Stomach smooth muscle (tissue), 2 donors: Measurements from ENCODE around the gene SLC2A13.
"Not testable (repeated sequence)": the region's sequence is repeated elsewhere in the genome, so short reads cannot be mapped to it uniquely, and the experiment has no call there.

Experiments used
- H3K27ac ChIP-seq: one replicate; pipeline ENCODE4 v1.7.0; 2013; ENCODE audit warnings: mild to moderate bottlenecking, low read length, inconsistent platforms
- H3K27me3 ChIP-seq, 2 donors: one replicate each; pipeline ENCODE4 v1.7.0; 2013; ENCODE audit warnings: low read length in 2 of 2; ENCODE audit not compliant: insufficient read depth in 2 of 2, control insufficient read depth in 1 of 2
- H3K36me3 ChIP-seq, 2 donors: one replicate each; pipeline ENCODE4 v1.7.0; 2013; ENCODE audit warnings: low read length in 2 of 2; ENCODE audit not compliant: control insufficient read depth in 2 of 2, insufficient read depth in 2 of 2
- H3K4me1 ChIP-seq: one replicate; pipeline ENCODE4 v1.7.0; 2013; ENCODE audit warnings: low read length; ENCODE audit not compliant: control insufficient read depth, insufficient read depth
- H3K4me3 ChIP-seq, 2 donors: one replicate each; pipeline ENCODE4 v1.7.0; 2013; ENCODE audit warnings: low read length in 2 of 2
- H3K9ac ChIP-seq, 2 donors: one replicate each; pipeline ENCODE4 v1.7.0; 2013; ENCODE audit warnings: low read length in 2 of 2, mild to moderate bottlenecking in 1 of 2
- H3K9me3 ChIP-seq, 2 donors: one replicate each; pipeline ENCODE4 v1.7.0; 2013; ENCODE audit warnings: low read length in 2 of 2; ENCODE audit not compliant: control insufficient read depth in 2 of 2
- donor health status: healthy.
- donor health status: Pancreatic carcinoma.

The SLC2A13 gene

GRCh38 chr12:39902821-39903220 lies 203.1 kb downstream of the SLC2A13 start:
- no peak overlapping the region for H3K27ac ChIP-seq

GRCh38 chr12:39897315-39897714 lies 208.6 kb downstream of the SLC2A13 start:
- no peaks in the 10 kb centered on the region for H3K9me3 ChIP-seq
- no peaks in the 10 kb centered on the region for H3K36me3 ChIP-seq
- no peaks in the 10 kb centered on the region for H3K27me3 ChIP-seq
- no peak overlapping the region for H3K27ac ChIP-seq
- no peaks in the 10 kb centered on the region for H3K4me1 ChIP-seq
- H3K9ac ChIP-seq: no peak overlapping the region
- no peak overlapping the region for H3K4me3 ChIP-seq

More at GRCh38 chr12:39902821-39903220, 203.1 kb downstream of the SLC2A13 start:
- Histone ChIP-seq H3K9ac (no peak overlapping the region), H3K27me3 (no peaks in the 10 kb centered on the region), H3K4me3 (no peak overlapping the region), H3K9me3 (no peaks in the 10 kb centered on the region), H3K4me1 (peaks cover 6% of the 10 kb centered on the region), H3K36me3 (no peaks in the 10 kb centered on the region)

- not testable (repeated sequence) for H3K4me1 ChIP-seq, H3K4me3 ChIP-seq, H3K9ac ChIP-seq, H3K27me3 ChIP-seq, H3K27ac ChIP-seq, H3K36me3 ChIP-seq, H3K9me3 ChIP-seq
Observed at GRCh38 chr12:39893388-39893787, 212.5 kb downstream of the SLC2A13 start.

GRCh38 chr12:39892146-39892545 lies 213.7 kb downstream of the SLC2A13 start:
- no peak overlapping the region for H3K9ac ChIP-seq
- H3K27ac ChIP-seq: no peak overlapping the region
- no peak overlapping the region for H3K4me3 ChIP-seq
- H3K9me3 ChIP-seq: no peaks in the 10 kb centered on the region
- H3K27me3 ChIP-seq: no peaks in the 10 kb centered on the region
- no peaks in the 10 kb centered on the region for H3K36me3 ChIP-seq
- H3K4me1 ChIP-seq: no peaks in the 10 kb centered on the region

- Histone ChIP-seq H3K9ac (no peak overlapping the region), H3K9me3 (no peaks in the 10 kb centered on the region), H3K27me3 (no peaks in the 10 kb centered on the region), H3K4me1 (no peaks in the 10 kb centered on the region), H3K36me3 (no peaks in the 10 kb centered on the region), H3K4me3 (no peak overlapping the region), H3K27ac (no peak overlapping the region)
Observed at GRCh38 chr12:39887856-39888255, 218.0 kb downstream of the SLC2A13 start.

- H3K4me3 ChIP-seq: no peak overlapping the region
- H3K36me3 ChIP-seq: no peaks in the 10 kb centered on the region
- H3K9me3 ChIP-seq: no peaks in the 10 kb centered on the region
- H3K4me1 ChIP-seq: no peaks in the 10 kb centered on the region
- no peaks in the 10 kb centered on the region for H3K27me3 ChIP-seq
- no peak overlapping the region for H3K9ac ChIP-seq
- no peak overlapping the region for H3K27ac ChIP-seq
Observed at GRCh38 chr12:39886106-39886505, 219.8 kb downstream of the SLC2A13 start.

- Histone ChIP-seq H3K27me3 (no peaks in the 10 kb centered on the region), H3K4me1 (no peaks in the 10 kb centered on the region), H3K4me3 (no peak overlapping the region), H3K9me3 (no peaks in the 10 kb centered on the region), H3K9ac (no peak overlapping the region), H3K36me3 (no peaks in the 10 kb centered on the region), H3K27ac (no peak overlapping the region)
Observed at GRCh38 chr12:39884616-39885125, 221.2 kb downstream of the SLC2A13 start.

- H3K9ac ChIP-seq: no peak overlapping the region
- H3K9me3 ChIP-seq: no peaks in the 10 kb centered on the region
- H3K36me3 ChIP-seq: no peaks in the 10 kb centered on the region
- H3K4me3 ChIP-seq: no peak overlapping the region
- H3K27me3 ChIP-seq: no peaks in the 10 kb centered on the region
- H3K4me1 ChIP-seq: no peaks in the 10 kb centered on the region
- no peak overlapping the region for H3K27ac ChIP-seq
Observed at GRCh38 chr12:39883411-39883810, 222.5 kb downstream of the SLC2A13 start.

GRCh38 chr12:39878753-39879152 lies 227.1 kb downstream of the SLC2A13 start:
- Histone ChIP-seq H3K27ac (no peak overlapping the region), H3K4me3 (no peak overlapping the region), H3K9ac (no peak overlapping the region), H3K9me3 (no peaks in the 10 kb centered on the region), H3K4me1 (no peaks in the 10 kb centered on the region), H3K27me3 (no peaks in the 10 kb centered on the region), H3K36me3 (no peaks in the 10 kb centered on the region)

- Histone ChIP-seq H3K27ac (no peak overlapping the region), H3K4me1 (no peaks in the 10 kb centered on the region), H3K4me3 (no peak overlapping the region), H3K27me3 (no peaks in the 10 kb centered on the region), H3K36me3 (no peaks in the 10 kb centered on the region), H3K9ac (no peak overlapping the region), H3K9me3 (no peaks in the 10 kb centered on the region)
Observed at GRCh38 chr12:39875721-39876120, 230.2 kb downstream of the SLC2A13 start.

GRCh38 chr12:39874785-39875184 lies 231.1 kb downstream of the SLC2A13 start:
- Histone ChIP-seq H3K27ac (no peak overlapping the region), H3K27me3 (no peaks in the 10 kb centered on the region), H3K4me3 (no peak overlapping the region), H3K36me3 (peaks cover 0 to under 1% of the 10 kb centered on the region in 2 donors), H3K9me3 (no peaks in the 10 kb centered on the region), H3K9ac (no peak overlapping the region), H3K4me1 (no peaks in the 10 kb centered on the region)
